ENCODE measurements around the gene HAO1.

GRCh38 chr20:7967199-7967844 is 27.1 kb upstream of the HAO1 start:
- TF ChIP-seq EZH2phosphoT487 (IDR thresholded peaks at IDR 0.05; ENCODE audit: insufficient read depth, low read depth) (no peak), EZH2 (IDR thresholded peaks at IDR 0.05; ENCODE audit: insufficient read depth, poor library complexity, severe bottlenecking) (no peak)
